ENCODE measurements around the gene HIVEP3.
A peak's percentile ranks its signal among the peaks of the same experiment; 100 is the strongest.

The HIVEP3 gene

GRCh38 chr1:41523949-41524675 is 394.6 kb downstream of the HIVEP3 start:
- no peak for DNase-seq

GRCh38 chr1:41523071-41523470 is 395.7 kb downstream of the HIVEP3 start:
- no peak for DNase-seq

DNA sequence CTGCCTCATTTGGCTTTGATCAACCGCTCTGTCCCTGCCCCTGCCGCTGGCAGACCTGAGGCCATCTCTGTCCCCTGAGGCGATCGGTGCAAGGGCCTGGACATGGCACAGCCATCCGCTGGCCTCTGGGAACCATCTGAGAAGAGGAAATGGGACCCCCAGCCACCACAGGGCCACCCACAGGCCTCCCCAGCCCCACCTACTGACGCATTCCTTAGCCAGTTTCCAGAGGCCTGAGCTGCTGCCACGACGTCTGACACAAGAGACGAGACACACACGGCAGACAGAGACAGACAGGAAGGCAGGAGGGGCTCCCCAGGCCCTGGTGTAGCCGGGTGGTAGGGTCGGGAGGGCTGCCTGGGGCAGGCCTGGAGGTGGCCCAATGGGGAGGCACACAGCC is 397.0 kb downstream of the HIVEP3 start:
- DNase-seq: no peak

GRCh38 chr1:41520951-41521752 is 397.6 kb downstream of the HIVEP3 start:
- no peak for DNase-seq

DNA sequence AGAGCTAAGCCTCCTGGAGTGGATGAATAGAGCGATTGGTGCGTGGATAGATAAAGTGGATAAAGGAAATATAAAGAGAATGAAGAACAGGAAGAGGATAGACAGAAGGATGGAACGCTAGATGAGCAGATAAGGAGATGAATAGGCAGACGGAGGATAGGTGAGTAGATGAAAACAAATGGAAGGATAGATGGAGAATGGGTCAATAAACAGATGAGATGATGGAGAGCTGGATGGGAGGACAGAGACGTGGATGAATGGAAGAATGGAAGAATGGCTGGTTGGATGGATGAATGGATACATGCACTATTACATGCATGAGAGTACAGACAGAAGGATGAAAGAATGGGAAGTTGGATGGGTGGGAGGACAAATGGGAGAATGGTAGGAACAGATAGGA is 399.1 kb downstream of the HIVEP3 start:
- DNase-seq: no peak

- DNase-seq: no peak
Observed at GRCh38 chr1:41518471-41518870, 400.3 kb downstream of the HIVEP3 start.

DNA sequence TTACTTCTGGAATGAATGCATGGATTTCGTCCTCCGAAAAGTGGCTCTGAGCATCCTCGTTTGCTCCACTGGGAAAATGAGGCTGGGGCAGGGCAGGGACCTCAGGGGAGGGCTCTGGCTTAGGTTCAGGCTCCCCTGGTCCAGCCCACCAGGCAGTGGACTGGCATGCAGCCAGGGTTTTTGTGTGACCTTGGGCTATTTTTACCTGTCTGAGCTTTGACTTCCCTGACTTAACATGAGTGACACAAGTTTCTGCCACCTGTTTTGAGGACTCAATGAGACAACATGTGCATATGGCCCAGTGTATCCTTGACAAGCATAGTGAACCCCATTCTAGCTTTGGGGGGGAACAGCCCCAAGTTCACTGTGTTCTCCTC is 401.7 kb downstream of the HIVEP3 start:
- no peak for DNase-seq

DNA sequence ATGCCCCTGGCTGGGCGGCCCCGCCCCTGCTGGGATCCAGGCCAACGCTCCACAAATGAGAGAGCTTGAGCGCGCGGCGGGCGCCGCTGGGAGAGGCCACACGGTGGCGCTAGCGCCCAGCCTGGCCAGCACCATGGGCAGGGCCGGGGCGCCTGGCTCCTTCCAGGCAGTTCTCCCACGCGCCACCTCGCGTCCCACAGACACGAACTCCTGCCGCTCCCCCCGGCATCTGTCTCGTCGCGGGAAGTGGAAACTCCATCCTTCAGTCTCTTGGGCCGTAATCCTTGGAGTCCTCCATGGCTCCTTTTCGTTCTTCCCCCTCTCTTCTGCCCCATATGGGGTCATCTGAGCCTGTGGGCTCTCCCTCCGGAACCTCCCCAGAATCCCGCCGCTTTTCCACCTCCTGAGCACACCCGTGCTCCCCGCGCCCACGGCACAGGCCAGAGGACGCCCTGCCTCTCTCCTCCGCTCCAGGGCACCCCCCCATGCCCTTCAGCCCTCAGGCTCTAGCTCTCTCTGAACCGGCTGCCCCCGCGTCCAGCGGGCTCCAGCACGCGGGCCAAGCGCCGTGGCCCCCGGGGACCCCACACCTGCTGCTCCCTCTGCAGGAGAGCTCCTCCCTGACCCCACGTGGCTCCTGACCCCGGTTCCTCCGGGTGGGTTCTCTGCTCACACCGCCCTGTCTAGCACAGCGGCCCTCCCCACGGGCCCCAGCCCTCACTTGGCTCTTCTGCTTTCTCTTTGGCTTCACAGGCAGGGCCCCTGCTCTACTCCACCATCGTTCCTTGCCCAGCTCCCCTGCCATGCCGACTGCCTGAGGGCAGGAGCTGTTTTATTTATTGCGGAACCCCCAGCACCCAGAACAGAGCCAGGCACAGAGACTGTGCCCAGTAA is 402.3 kb downstream of the HIVEP3 start:
- DNase-seq: peak; percentile 96

- DNase-seq: no peak
Observed at GRCh38 chr1:41515778-41516167, 402.9 kb downstream of the HIVEP3 start.

- no peak for DNase-seq
Observed at GRCh38 chr1:41515131-41515678, 403.5 kb downstream of the HIVEP3 start.

GRCh38 chr1:41514381-41514780 is 404.3 kb downstream of the HIVEP3 start:
- DNase-seq: no peak

DNA sequence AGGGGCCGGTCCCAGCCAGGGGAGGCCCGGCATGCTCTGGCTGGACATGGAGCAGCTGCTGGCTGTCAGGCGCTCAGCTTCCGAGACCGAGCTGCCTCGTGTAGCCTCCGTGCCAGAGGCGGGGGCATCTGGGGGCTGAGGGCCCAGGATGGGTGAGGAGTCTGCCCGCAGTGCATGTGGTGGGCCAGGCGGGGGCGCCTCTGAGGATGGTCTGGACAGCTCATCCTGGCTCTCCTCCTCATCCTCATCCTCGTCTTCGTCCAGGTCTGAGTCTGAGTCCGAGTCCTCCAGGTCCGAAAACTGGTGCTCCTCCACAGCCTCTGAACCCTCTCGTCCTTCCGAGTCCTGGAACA is 405.4 kb downstream of the HIVEP3 start:
- DNase-seq: no peak

DNA sequence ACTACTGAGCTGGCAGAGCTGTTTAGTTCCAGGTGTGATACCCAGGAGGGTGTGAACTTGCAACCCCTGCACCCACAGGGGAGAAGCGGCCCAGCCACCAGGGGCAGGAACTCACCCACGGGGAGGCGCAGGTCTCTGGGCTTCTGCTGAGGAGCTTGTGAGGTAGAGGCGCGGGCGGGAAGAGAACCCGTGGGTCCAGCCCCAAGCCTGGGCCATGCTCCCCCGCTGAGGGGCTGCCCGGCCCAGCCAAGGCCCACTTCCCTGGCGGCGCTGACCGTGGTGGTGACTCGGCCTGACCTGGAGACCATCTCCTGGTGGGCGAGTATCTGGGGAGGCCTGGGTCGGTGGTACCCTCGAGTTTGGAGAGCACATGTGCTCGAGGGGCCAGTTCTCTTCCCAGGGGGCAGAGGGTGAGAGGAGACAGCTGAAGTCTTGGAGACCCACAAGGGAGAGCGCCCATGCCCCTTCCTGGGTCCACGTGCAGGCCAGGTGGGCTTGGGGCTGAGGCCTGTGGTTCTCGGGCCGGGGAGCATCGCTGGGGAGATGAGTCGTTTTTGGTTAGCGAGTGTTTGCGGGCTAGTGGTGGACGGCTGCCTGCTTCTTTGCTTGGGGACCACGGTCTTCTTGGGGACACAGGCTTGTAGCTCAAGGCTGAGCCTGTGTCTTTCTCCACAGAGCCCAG is 405.9 kb downstream of the HIVEP3 start:
- DNase-seq: no peak

DNA sequence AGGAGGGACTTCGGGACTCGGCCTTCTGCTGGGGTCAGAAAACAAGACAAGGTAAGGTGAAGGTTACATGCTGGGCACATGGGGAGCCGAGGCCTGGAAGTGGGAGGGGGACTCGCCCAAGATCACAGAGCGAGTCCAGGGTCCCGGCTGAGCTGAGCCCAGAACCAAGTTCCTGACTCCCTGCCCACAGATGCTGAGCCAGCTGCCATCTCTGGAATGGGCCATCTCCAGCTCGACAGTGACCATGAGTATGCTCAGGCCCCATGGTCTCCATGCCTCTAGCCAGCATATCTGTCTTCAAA is 407.5 kb downstream of the HIVEP3 start:
- no peak for DNase-seq

- no peak for DNase-seq
Observed at GRCh38 chr1:41510531-41511238, 408.0 kb downstream of the HIVEP3 start.

- DNase-seq: no peak
Observed at GRCh38 chr1:41509270-41509671, 409.5 kb downstream of the HIVEP3 start.

- DNase-seq: no peak
Observed at GRCh38 chr1:41508290-41508689, 410.4 kb downstream of the HIVEP3 start.

DNA sequence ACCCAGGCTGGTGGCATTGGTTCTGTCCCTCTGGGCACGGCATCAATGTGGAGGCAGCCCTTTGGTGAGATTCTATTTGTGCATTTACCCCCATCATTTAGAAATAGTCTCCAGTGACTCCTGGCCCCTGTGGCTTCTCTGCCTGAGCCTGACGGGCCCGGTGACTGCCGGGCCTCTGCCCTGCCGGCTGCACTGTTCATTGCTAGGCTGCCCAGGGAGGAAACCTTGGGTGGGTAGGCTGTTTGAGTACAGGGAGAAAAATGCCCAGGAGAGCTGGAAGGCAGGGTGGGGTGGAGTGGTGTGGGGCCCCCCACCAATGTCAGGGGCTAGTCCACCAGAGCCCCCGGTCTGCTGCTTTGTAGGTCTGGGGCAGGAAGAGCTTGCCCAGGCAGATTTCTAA is 410.9 kb downstream of the HIVEP3 start:
- DNase-seq: no peak

DNA sequence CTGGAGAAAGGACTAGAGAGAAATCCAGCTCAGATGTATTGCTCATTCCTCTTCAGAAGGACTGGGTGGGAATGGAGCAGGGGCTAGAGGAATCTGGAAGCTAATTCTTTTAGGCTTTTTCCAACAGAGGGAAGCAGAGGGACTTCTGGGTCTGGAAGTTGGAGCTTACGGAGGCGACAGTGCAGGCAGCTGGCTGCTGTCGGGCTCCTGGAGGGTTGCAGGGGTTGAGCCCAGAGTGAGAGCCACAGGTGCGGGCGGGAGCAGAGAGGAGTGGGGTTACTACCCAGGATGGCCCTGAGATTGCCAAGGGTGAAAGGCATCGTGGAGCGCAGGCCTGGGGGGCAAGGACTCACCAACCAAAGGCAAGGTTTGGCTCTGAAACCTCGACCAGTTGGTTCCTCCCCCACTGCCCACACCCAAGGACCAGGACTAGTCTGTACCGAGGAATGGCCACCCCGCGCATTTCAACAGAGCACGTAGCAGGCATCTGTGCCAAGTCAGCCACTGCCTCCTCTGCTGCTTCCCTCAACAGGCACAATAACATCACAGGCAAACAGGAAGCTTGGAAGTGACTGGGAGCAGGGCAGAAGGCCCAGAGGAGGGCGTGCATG is 411.5 kb downstream of the HIVEP3 start:
- no peak for DNase-seq

GRCh38 chr1:41504114-41505035 is 414.3 kb downstream of the HIVEP3 start:
- no peak for DNase-seq

Measured in femur (tissue), 1 donor.